Limb (tissue), 2 donors: ENCODE data around the gene EHMT1.

Experiments
- DNase-seq, 2 donors: peaks; one replicate each; pipeline ENCODE4 v3.0.0-alpha.2; 2016; ENCODE audit errors: extremely low spot score in 2 of 2

EHMT1 gene

GRCh38 chr9:137853392-137853995, 234.7 kb downstream of the EHMT1 start:
- no peak for DNase-seq

DNA sequence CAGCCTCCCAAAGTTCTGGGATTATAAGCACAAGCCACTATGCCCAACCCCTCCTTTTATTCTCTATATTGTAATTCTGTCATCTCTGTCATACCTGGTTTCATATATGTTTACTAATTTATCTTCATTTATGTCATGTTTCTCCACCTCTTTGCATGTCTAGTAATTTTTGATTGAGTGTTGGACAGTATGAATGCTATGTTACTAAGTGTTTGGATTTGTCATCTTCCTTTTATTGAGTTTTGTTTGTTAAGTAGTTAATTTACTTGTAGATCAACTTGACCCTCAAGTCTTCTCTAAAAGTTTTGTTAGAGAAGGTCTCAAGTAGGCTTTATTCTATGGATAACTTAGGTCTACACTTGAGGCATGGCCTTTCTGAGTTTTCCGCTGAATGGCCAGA, 241.6 kb downstream of the EHMT1 start:
- DNase-seq: no peak

- DNase-seq: no peak
Observed at GRCh38 chr9:137865581-137866145, 246.9 kb downstream of the EHMT1 start.

DNA sequence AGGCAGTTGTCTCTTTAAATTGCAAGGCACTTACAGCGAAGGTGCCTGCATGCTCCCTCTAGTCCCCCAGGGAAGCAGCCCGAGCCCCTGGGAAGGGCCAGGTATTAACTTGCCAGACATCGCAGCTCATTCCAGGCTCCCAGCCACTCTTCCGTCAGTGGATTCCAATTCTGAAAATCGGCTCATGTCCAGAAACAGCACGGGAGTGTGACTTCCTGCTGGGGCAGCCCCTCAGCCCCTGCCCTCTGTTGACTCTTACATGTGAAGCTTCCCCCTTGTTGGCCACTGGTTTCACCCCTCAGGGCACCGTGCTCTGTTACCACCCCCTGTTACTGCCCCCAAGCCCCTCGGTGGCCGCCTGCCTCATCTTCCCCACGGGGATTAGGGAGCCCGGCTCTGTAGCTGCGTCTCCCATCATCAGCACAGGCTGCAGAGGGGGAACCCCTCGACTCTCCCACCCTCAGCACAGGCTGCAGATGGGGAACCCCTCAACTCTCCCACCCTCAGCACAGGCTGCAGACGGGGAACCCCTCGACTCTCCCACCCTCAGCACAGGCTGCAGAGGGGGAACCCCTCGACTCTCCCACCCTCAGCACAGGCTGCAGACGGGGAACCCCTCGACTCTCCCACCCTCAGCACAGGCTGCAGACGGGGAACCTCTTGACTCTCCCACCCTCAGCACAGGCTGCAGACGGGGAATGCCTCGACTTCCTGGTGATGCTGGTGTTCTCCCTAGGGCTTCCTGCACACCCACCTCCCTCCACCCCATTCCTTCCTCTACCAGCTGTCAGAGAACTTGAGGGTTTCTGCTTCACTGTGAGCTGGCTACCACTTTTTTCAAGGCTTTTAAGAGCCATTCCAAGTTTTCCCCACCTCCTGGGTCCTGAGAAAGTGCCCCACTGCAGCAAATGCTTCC, 247.7 kb downstream of the EHMT1 start:
- DNase-seq: no peak

DNA sequence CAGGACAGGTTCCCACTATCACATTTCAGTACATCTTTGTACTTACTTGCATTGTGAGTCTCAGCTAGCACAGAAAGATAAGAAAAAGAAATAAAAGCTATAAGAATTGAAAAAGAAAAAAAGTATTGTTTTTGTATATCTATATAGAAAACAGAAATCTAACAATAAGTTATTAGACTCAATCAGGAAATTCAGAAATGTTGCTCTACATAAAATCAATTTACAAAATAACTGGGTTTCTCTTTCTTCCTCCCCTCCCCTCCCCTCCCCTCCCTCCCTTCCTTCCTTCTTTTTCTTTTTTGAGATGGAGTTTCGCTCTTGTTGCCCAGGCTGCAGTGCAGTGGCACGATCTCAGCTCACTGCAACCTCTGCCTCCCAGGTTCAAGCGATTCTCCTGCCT, 251.6 kb downstream of the EHMT1 start:
- DNase-seq: no peak

- no peak for DNase-seq
Observed at GRCh38 chr9:137872296-137872695, 253.5 kb downstream of the EHMT1 start.

GRCh38 chr9:137873408-137873807, 254.6 kb downstream of the EHMT1 start:
- DNase-seq: no peak

DNA sequence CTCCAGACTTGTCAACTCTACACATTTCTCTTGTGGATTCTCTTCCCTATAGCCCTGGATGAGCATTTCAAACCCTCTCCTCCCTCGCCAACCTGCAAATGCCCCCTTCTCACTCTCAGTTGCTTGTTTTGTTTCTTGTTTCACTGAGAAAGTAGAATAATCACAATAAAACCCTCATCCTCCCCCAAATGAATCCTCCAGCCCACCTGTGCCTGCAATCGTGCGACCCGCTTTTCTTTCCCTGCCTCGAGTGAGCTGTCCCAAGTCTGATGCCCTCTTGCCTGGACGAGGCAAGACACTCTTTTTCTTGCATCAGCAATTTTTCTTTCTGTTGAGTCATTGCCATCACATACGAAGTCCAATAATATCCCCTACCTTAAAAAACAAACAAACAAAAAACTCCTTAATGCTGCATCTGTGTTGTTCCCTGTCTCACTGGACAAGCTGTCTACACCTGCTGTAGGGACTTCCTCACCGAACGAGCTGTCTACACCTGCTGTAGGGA, 255.1 kb downstream of the EHMT1 start:
- no peak for DNase-seq

DNA sequence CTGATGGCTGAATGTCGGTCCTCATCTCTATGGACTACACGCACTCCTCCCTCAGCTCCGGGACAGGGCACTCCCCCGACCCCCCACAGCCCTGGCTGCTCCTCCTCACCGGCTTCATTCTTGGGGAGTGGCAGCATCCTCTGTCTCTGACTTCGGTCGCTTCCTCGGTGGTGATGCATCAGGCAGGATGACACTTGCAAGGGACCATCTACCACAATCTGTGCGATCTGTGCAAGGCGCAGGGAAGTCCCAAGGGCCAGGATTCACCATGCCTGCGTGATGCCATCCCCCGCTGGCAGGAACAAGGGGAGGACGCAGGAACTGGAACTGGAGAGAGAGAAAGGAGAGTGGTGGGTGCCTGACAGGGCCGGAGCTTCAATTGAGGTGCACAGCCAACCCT, 256.5 kb downstream of the EHMT1 start:
- DNase-seq: no peak

DNA sequence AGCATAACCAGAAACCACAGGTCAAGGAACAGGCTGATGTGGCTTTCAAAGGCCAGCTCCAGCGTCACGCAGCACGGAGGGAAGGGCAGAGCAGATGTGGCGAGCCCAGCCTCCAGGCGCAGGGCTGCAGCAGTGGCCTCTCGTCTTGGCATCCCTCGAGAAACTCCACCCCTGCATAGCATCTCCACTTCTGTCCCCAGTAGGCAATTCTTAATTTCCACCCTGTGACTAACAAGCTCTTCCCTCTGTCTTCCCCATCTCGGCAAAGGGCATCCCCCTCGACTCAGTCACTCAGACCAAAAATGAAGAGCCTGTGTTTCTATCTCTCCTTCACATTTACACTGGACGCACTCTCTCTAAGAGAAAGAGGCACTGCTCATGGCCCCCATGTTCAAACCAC, 257.0 kb downstream of the EHMT1 start:
- no peak for DNase-seq

GRCh38 chr9:137876269-137876668, 257.5 kb downstream of the EHMT1 start:
- no peak for DNase-seq

DNA sequence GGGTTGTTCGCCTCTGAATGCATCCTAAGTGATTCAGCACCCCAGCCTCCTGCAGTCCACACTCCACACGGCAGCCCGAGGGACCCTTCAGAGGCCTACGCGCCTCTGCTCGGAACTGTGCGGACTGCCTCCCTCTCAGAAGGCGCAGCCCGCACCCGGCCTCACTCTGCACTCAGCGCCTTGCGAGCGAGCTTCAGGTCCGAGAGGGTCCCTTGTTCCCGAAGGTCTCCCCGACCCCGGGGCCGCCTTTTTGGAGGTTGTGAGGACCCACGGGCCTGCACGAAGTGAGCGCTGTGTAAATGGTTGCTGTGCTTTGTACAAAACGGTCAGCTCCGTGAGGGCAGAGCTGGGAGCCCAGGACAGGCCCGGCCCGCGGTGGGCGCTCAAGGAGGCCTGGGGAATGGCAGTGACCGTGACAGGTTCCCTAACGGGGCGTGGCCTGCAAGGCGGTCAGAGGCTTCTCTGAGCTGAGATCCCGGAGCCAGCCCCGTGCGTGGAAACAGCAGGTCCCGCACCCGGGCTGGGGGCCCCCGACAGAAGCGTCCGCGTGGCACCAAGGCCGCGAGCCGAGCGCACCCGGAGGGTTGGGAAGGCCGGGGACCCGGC, 258.1 kb downstream of the EHMT1 start:
- DNase-seq: no peak

DNA sequence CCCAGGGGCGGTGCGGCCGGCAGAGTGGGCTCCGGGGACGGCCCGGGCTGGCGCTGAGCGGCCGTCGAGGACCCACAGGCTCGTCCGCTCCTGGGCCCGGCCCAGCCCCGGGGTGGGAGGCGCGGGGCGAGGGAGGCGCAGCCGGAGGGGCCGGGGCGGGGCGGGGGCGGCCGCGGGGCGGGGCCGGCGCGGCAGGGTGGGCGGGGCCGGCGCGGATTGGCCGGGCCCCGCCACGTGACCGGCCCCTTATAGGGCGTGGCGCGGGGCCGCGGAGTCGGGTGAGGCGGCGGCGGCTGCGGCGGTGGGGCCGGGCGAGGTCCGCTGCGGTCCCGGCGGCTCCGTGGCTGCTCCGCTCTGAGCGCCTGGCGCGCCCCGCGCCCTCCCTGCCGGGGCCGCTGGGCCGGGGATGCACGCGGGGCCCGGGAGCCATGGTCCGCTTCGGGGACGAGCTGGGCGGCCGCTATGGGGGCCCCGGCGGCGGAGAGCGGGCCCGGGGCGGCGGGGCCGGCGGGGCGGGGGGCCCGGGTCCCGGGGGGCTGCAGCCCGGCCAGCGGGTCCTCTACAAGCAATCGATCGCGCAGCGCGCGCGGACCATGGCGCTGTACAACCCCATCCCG, 258.8 kb downstream of the EHMT1 start, which contains the start of gene CACNA1B:
Gene CACNA1B, plus strand, starts transcription at position 277 of the 617 bp plus-strand sequence. Its CDS starts 152 bp downstream, at position 429.
- peak in 1 of 2 donors; percentile 64 for DNase-seq

GRCh38 chr9:137878146-137878941, 259.5 kb downstream of the EHMT1 start:
- DNase-seq: peak; percentile 30 to 83

DNA sequence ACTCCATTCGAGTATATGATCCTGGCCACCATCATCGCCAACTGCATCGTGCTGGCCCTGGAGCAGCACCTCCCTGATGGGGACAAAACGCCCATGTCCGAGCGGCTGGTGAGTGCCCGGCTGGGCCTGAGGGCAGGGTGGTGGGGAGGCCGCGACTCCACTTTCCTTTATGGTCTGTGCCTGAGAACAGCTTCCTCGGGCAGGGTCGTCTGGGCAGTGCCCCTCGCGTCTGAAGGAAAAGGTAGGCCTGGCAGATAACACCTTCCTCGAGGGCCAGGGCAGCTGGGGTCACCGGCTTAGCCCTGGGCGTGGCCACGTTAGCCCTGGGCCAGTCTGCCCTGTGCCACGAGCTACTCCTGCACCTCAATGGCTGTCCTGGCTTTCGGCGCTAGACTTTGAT, 260.2 kb downstream of the EHMT1 start:
- no peak for DNase-seq

- no peak for DNase-seq
Observed at GRCh38 chr9:137879566-137880150, 260.9 kb downstream of the EHMT1 start.

GRCh38 chr9:137880160-137880975, 261.6 kb downstream of the EHMT1 start:
- DNase-seq: no peak

DNA sequence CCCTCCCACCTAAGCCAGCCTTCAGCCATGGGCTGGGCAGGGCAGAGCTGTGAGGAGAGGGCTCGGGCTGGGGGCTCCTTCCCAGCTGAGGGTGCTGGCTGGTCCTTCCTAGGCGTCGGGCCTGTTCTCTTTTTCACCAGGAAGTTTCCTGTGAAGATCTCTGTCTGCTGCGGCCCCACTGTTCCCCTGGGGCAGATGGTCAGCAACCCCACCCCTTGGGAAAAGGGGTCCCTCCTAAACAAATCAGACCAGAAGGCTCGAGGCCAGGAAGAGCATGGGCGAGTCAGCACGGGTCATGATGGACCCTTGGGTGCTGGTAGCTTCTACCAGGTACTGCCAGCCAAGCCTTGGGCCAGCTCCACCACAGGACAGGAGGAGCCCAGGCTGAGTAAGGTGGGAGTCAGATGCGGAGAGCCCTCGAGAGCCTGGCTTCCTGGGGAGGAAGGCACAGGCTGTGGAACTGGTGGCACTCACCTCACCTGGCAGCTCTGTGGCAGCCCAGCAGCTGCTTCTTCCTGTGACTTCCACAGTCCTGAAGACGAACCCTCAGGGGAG, 262.2 kb downstream of the EHMT1 start:
- DNase-seq: no peak
